ENCODE data around the gene CHAMP1. TPM values are rescaled to one million over a fixed set of nuclear protein-coding genes. Genes with fewer than 3 reads are reported as not detected.
"Not testable (repeated sequence)": the region's sequence is repeated elsewhere in the genome, so short reads cannot be mapped to it uniquely, and the experiment has no call there.

The CHAMP1 gene
- total RNA-seq, 1 donor from 2014 or later: 16.5 TPM

DNA sequence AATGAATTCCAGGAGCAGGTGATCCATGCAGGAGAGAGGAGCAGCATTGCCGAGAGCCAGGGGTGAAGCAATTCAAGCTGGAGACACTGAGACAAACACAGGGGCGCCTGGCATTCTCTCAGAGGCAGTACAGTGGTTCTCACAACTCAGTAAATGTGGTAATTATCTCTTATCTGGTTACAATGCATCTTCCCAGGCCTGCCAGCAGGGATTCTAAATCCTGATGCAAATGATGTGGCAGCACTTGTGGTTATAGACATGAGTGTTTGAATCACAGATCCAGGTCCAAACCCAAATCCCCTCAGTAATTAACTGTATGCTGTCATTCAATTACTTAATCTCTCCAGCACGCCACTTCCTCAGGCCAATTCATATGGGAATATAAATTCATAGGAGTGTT lies 19.6 kb downstream of the CHAMP1 start:
- peak; percentile 7 for DNase-seq (ENCODE audit: low read depth)

DNA sequence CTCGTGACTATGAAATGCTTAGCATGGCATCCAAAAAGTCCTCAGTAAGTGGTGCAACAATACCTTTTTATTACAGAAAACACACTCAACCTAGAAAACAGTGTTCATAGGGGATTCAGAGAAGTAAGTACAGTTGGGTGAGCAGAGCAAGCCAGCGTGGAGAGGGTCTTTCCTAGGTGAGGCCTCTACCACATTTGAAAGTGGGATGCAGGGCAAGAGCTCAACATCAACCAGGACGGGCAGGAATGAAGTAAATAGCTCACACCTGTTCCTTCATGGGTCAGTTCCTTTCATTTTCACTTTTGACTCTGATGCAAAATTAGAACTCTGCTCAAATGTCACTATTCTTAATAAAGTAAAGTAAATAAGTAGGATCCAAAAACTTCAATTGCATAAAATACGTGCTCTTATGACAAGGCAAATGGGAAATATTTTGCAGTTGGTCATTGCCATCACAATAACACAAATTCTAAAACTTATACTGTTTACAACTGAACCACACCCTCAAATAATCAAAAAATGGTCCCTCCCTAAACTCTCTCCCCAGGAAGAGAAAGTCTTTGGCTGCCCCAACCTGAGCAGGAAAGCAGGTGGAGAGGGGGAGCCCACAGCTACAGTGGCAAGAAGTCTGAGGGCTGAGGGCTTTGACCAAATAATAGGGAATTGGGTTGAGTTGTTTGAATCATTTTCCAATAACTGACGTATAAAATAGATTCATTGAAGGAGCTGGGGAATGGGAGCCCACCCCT lies 20.2 kb downstream of the CHAMP1 start:
- DNase-seq (ENCODE audit: low read depth): no peak

DNA sequence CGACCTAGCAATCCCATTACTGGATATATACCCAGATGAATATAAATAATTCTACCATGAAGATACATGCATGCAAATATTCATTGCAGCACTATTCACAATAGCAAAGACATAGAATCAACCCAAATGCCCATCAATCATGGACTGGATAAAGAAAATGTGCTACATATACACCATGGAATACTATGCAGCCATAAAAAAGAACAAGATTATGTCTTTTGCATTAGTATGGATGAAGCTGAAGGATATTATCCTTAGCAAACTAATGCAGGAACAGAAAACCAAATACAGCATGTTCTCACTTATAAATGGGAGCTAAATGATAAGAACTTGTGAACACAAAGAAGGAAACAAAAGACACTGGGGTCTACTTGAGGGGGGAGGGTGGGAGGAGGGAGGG lies 22.2 kb downstream of the CHAMP1 start:
- not testable (repeated sequence) for DNase-seq (ENCODE audit: low read depth)

DNA sequence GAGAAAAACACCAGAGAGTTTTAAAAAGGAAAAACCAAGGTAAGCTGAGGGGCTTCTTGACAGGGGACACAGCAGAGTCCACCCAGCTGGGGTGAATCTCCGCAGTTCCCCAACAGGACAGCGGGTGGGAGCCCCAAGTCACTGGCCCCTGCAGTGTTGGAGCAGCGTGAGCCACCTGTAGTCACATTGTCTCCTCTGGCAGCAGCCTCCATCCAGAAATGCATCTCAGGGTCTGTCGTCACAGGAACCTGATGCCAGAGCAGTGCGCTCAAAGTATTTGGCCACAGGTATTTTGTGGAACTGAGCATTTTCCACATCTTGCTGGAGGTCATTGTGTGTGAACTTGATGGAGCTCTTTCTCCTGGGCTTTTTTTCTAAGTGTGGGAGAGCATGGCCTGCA lies 24.7 kb downstream of the CHAMP1 start:
- no peak for DNase-seq (ENCODE audit: low read depth)

DNA sequence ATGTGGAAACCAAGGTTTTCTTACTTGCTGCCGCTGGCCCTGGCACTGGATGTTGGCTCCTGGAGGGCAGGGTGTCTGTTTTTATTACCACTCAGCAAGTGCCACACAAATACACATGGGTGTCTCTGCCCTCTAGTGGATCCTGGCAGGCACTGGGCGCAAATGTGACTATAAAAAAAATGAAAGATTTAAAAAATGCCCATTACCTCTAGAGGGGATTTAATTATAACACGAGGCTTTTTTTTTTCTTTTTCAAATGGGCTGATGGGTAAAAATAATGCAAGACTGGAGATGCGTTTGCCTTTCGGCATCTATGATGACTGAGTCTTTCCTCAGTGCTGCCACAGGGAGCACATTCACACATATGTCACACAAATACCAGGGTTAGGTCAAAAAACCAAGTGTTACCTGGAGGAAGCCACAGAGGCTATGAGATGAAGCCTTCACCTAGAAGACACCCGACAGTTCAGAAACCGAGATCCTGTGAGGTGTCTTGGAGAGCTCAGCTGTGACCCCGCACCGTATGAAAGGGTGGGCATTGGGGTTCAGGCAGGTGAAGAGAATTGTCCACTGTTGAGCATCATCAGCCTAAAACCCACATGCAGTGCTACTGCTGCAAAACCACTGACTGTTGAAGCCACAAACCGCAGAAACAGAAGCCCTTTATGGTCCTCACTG lies 25.7 kb downstream of the CHAMP1 start:
- peak; percentile 59 for DNase-seq (ENCODE audit: low read depth)

DNA sequence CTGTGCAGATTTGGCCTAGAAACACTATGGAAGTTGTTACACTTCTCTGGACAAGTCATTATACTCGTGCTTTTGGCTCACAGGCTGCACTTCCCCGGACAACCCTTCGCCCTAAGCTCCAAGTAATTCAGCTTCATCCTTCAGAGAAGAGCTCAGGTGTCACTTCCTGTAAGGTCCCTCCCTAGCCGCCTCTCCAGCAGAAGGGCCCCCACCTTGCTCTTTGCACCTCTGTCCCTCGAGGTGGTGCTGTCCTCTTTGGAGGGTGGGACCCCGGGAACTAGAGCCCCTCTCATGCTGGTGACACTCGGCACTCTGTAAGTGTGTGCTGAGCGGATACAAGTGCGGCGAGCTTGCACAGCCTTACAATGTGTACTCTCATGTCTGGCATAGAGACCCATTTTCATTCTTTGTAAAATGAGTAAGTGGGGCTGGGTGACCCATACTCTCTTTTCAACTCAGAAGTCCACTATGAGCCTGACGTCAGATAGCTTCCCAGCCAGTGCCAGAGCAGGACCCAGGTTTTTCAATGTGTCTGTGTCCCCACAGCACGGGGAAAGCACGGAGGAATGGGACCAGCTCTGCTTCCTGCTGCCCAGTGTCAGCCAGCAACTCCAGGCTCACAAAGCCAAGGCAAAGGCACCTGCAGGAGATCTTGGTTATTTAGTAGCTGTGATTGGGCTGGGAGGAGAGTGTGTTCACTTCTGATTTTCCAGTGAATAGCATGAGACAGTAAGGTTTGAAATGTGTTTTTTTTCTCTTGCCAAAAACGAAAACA lies 26.9 kb downstream of the CHAMP1 start:
- DNase-seq (ENCODE audit: low read depth): no peak

DNA sequence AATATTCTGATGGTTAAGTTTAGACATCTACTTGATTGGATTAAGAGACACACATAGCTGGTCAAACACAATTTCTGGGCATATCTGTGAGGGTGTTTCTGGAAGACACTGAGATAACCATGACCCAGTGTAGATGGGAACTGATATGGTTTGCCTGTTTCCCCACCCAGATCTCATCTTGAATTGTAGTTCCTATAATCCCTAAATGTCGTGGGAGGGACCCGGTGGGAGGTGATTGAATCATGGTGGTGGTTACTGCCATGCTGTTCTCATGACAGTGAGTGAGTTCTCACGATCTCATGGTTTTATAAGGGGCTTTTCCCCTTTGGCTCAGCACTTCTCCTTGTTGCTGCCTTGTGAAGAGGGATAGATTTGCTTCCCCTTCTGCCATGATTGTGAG lies 33.0 kb downstream of the CHAMP1 start:
- not testable (repeated sequence) for DNase-seq (ENCODE audit: low read depth)

DNA sequence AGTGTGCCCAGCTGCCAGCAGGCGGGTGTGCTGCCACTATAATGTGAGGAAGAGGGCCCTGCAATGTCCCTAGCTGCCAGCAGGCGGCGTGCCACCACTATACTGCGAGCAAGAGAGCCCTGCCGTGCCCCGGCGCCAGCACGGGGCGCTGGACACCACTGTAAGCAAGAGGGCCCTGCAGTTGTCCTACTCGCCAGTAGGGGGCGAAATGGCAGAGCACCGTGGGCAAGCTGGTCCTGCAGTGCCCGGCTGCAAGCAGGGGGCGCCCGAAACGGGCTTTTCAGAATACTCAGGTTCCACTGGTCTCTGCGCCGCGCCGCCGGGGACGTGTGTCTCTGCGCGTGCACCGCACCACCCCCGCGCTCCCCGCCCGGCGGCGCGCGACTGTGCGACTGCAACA lies 38.5 kb downstream of the CHAMP1 start:
- DNase-seq (ENCODE audit: low read depth): not testable (repeated sequence)

DNA sequence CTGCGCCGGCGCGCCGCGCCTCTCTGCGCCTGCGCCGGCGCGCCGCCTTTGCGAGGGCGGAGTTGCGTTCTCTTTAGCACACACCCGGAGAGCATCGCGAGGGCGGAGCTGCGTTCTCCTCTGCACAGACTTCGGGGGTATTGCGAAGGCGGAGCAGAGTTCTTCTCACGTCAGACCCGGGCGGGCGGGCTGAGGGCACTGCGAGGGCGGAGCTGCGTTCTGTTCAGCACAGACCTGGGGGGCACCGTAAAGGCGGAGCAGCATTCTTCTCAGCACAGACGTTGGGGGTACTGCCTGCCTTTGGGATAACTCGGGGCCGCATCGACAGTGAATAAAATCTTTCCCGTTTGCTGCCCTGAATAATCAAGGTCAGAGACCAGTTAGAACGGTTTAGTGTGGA lies 39.1 kb downstream of the CHAMP1 start:
- not testable (repeated sequence) for DNase-seq (ENCODE audit: low read depth)

Small RNA genes within 50 kb of the gene (microRNA-seq; reads per million reads assigned to microRNA genes)
- not detected for gene MIR4502

Other genes with a start within 250 kb of the CHAMP1 start
- 32.1 and 36.0 TPM in 2 replicates for gene RASA3, start 181.9 kb upstream of the CHAMP1 start, total RNA-seq
- gene CFAP97D2, start 135.2 kb upstream of the CHAMP1 start, total RNA-seq: not detected in 2 replicates
- gene CDC16, start 79.6 kb upstream of the CHAMP1 start, total RNA-seq: 30.4 and 35.4 TPM in 2 replicates
- gene UPF3A, start 32.9 kb upstream of the CHAMP1 start, total RNA-seq: 49.2 and 56.0 TPM in 2 replicates